SJCRH30 (cell line): ENCODE data around the gene DAGLA. TPM values are rescaled to one million over a fixed set of nuclear protein-coding genes. Genes with fewer than 3 reads are reported as not detected.

Experiments
- DNase-seq, 2 experiments: peaks; one replicate each; pipeline ENCODE4 v3.0.0-alpha.2; 2015 to 2020
- H3K27ac ChIP-seq: fragments of 250-450 bp; sonication (Bioruptor Pico); 2 replicates; pipeline ENCODE4 v1.5.1; 2020; ENCODE audit warnings: mild to moderate bottlenecking, moderate library complexity
- H3K27me3 ChIP-seq: fragments of 250-450 bp; sonication (Bioruptor Pico); 2 replicates; pipeline ENCODE4 v1.5.1; 2020; ENCODE audit warnings: mild to moderate bottlenecking, moderate library complexity
- H3K36me3 ChIP-seq: fragments of 250-450 bp; sonication (Bioruptor Pico); 2 replicates; pipeline ENCODE4 v1.5.1; 2020; ENCODE audit warnings: mild to moderate bottlenecking, moderate library complexity
- H3K4me1 ChIP-seq: fragments of 250-450 bp; sonication (Bioruptor Pico); 2 replicates; pipeline ENCODE4 v1.5.1; 2020; ENCODE audit warnings: mild to moderate bottlenecking, moderate library complexity
- H3K4me3 ChIP-seq: fragments of 250-450 bp; sonication (Bioruptor Pico); 2 replicates; pipeline ENCODE4 v1.5.1; 2020; ENCODE audit warnings: mild to moderate bottlenecking, moderate library complexity
- H3K9me3 ChIP-seq: fragments of 250-450 bp; sonication (Bioruptor Pico); replicated peaks from 2 replicates; pipeline ENCODE4 v1.5.1; 2020; ENCODE audit warnings: mild to moderate bottlenecking, moderate library complexity
- total RNA-seq: library from RNA; depleted of rRNA; stranded (reverse); fragments of >200 nt; shearing (Covaris generic); gene quantifications from 2 replicates; pipeline ENCODE4 v1.2.3, GENCODE V29; 2014

The DAGLA gene
- total RNA-seq, 1 experiment from 2014 or later, result 2.5 TPM

GRCh38 chr11:61691380-61692156, 11.4 kb downstream of the DAGLA start:
- DNase-seq, result no peak
- H3K9me3 ChIP-seq, result no peaks in the 10 kb centered on the region
- no peaks in the 10 kb centered on the region for H3K36me3 ChIP-seq
- H3K4me3 ChIP-seq, result no peak overlapping the region
- no peak overlapping the region for H3K27ac ChIP-seq
- no peaks in the 10 kb centered on the region for H3K27me3 ChIP-seq
- no peaks in the 10 kb centered on the region for H3K4me1 ChIP-seq

GRCh38 chr11:61693922-61694601, 13.9 kb downstream of the DAGLA start:
- H3K36me3 ChIP-seq, result no peaks in the 10 kb centered on the region

GRCh38 chr11:61694602-61694939, 14.4 kb downstream of the DAGLA start:
- no peaks in the 10 kb centered on the region for H3K27me3 ChIP-seq
- H3K27ac ChIP-seq, result no peak overlapping the region
- no peak overlapping the region for H3K4me3 ChIP-seq
- no peak for DNase-seq
- H3K4me1 ChIP-seq, result no peaks in the 10 kb centered on the region; the same call in 1 of the 2 replicates
- H3K9me3 ChIP-seq, result no peaks in the 10 kb centered on the region
- no peaks in the 10 kb centered on the region for H3K36me3 ChIP-seq

More at GRCh38 chr11:61693922-61694601, 13.9 kb downstream of the DAGLA start:
- Histone ChIP-seq H3K4me3 (no peak overlapping the region), H3K27me3 (no peaks in the 10 kb centered on the region), H3K4me1 (no peaks in the 10 kb centered on the region), H3K9me3 (no peaks in the 10 kb centered on the region), H3K27ac (no peak overlapping the region)
- DNase-seq, result no peak

- Histone ChIP-seq H3K27ac (no peak overlapping the region), H3K9me3 (no peaks in the 10 kb centered on the region), H3K4me1 (no peaks in the 10 kb centered on the region; the same call in 1 of the 2 replicates), H3K27me3 (no peaks in the 10 kb centered on the region), H3K36me3 (no peaks in the 10 kb centered on the region), H3K4me3 (no peak overlapping the region)
- no peak for DNase-seq
Observed at GRCh38 chr11:61694946-61695706, 14.9 kb downstream of the DAGLA start.

GRCh38 chr11:61695917-61696316, 15.7 kb downstream of the DAGLA start:
- H3K27ac ChIP-seq, result no peak overlapping the region
- H3K4me1 ChIP-seq, result no peaks in the 10 kb centered on the region; the same call in 1 of the 2 replicates
- H3K36me3 ChIP-seq, result no peaks in the 10 kb centered on the region
- DNase-seq, result no peak
- no peak overlapping the region for H3K4me3 ChIP-seq
- no peaks in the 10 kb centered on the region for H3K9me3 ChIP-seq
- H3K27me3 ChIP-seq, result no peaks in the 10 kb centered on the region

GRCh38 chr11:61696602-61697001, 16.4 kb downstream of the DAGLA start:
- Histone ChIP-seq H3K27me3 (no peaks in the 10 kb centered on the region), H3K9me3 (no peaks in the 10 kb centered on the region), H3K36me3 (no peaks in the 10 kb centered on the region), H3K27ac (no peak overlapping the region), H3K4me1 (no peaks in the 10 kb centered on the region; the same call in 1 of the 2 replicates), H3K4me3 (no peak overlapping the region)
- no peak for DNase-seq

GRCh38 chr11:61697078-61697502, 16.9 kb downstream of the DAGLA start:
- no peaks in the 10 kb centered on the region for H3K27me3 ChIP-seq
- H3K9me3 ChIP-seq, result no peaks in the 10 kb centered on the region
- H3K4me3 ChIP-seq, result no peak overlapping the region
- no peaks in the 10 kb centered on the region for H3K36me3 ChIP-seq
- H3K27ac ChIP-seq, result no peak overlapping the region
- no peaks in the 10 kb centered on the region; the same call in 1 of the 2 replicates for H3K4me1 ChIP-seq
- DNase-seq, result no peak

- Histone ChIP-seq H3K27me3 (no peaks in the 10 kb centered on the region), H3K4me3 (no peak overlapping the region), H3K9me3 (no peaks in the 10 kb centered on the region), H3K27ac (no peak overlapping the region), H3K4me1 (no peaks in the 10 kb centered on the region; the same call in 1 of the 2 replicates), H3K36me3 (no peaks in the 10 kb centered on the region)
- DNase-seq, result no peak
Observed at GRCh38 chr11:61697764-61698163, 17.6 kb downstream of the DAGLA start.

- no peak overlapping the region for H3K4me3 ChIP-seq
- no peaks in the 10 kb centered on the region for H3K9me3 ChIP-seq
- no peaks in the 10 kb centered on the region for H3K36me3 ChIP-seq
- H3K4me1 ChIP-seq, result no peaks in the 10 kb centered on the region; the same call in 1 of the 2 replicates
- DNase-seq, result no peak
- no peaks in the 10 kb centered on the region for H3K27me3 ChIP-seq
- H3K27ac ChIP-seq, result no peak overlapping the region
Observed at GRCh38 chr11:61698173-61698948, 18.2 kb downstream of the DAGLA start.

- no peaks in the 10 kb centered on the region for H3K27me3 ChIP-seq
- H3K27ac ChIP-seq, result no peak overlapping the region
- H3K9me3 ChIP-seq, result no peaks in the 10 kb centered on the region
- no peaks in the 10 kb centered on the region; the same call in 1 of the 2 replicates for H3K4me1 ChIP-seq
- DNase-seq, result no peak
- H3K4me3 ChIP-seq, result no peak overlapping the region
- no peaks in the 10 kb centered on the region for H3K36me3 ChIP-seq
Observed at GRCh38 chr11:61699737-61700160, 19.6 kb downstream of the DAGLA start.

GRCh38 chr11:61700212-61700611, 20.0 kb downstream of the DAGLA start:
- Histone ChIP-seq H3K36me3 (no peaks in the 10 kb centered on the region), H3K4me1 (no peaks in the 10 kb centered on the region; the same call in 1 of the 2 replicates), H3K9me3 (no peaks in the 10 kb centered on the region), H3K27ac (no peak overlapping the region), H3K4me3 (no peak overlapping the region), H3K27me3 (no peaks in the 10 kb centered on the region)
- peak; percentile 28 to 34 for DNase-seq

- no peaks in the 10 kb centered on the region for H3K36me3 ChIP-seq
- H3K4me3 ChIP-seq, result no peak overlapping the region
- no peak for DNase-seq
- no peak overlapping the region for H3K27ac ChIP-seq
- no peaks in the 10 kb centered on the region for H3K9me3 ChIP-seq
- no peaks in the 10 kb centered on the region for H3K27me3 ChIP-seq
- H3K4me1 ChIP-seq, result no peaks in the 10 kb centered on the region; the same call in 1 of the 2 replicates
Observed at GRCh38 chr11:61700720-61701119, 20.5 kb downstream of the DAGLA start.

GRCh38 chr11:61701242-61701886, 21.2 kb downstream of the DAGLA start:
- H3K4me1 ChIP-seq, result no peaks in the 10 kb centered on the region; the same call in 1 of the 2 replicates
- peak in 1 of 2 experiments; percentile 43 for DNase-seq
- H3K4me3 ChIP-seq, result no peak overlapping the region

More at GRCh38 chr11:61701242-61701886, 21.2 kb downstream of the DAGLA start:
- Histone ChIP-seq H3K36me3 (no peaks in the 10 kb centered on the region), H3K9me3 (no peaks in the 10 kb centered on the region), H3K27me3 (no peaks in the 10 kb centered on the region), H3K27ac (no peak overlapping the region)
